ENCODE results near the gene SLC12A7. TPM values are rescaled to one million over a fixed set of nuclear protein-coding genes. Genes with fewer than 3 reads are reported as not detected.

Gene SLC12A7
- total RNA-seq, 4 donors from 2014 or later = 4.6 to 49.8 (median 15.8) TPM

DNA sequence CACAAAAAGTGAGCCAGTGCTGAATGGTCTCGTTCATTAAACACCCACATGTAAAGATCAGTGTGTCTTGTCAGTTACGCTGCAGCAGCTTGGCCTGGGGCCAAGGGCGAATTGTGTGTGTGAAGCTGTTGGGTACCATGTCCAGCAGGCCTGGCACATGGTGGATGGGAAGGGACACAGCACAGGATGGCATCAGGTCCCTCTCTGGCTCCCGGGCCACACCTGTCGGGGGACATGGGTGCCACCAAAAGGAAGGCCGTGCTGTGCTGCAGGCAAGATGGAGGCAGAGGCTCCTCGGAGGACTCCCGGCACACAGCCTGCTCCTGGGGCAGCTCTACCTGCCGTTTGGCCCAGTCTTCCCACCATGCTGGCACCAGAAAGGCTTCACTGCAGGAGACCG lies 71.3 kb downstream of the SLC12A7 start:
- no peak for TF ChIP-seq POLR2A (IDR thresholded peaks at IDR 0.05)
- TF ChIP-seq, protein P1, sequence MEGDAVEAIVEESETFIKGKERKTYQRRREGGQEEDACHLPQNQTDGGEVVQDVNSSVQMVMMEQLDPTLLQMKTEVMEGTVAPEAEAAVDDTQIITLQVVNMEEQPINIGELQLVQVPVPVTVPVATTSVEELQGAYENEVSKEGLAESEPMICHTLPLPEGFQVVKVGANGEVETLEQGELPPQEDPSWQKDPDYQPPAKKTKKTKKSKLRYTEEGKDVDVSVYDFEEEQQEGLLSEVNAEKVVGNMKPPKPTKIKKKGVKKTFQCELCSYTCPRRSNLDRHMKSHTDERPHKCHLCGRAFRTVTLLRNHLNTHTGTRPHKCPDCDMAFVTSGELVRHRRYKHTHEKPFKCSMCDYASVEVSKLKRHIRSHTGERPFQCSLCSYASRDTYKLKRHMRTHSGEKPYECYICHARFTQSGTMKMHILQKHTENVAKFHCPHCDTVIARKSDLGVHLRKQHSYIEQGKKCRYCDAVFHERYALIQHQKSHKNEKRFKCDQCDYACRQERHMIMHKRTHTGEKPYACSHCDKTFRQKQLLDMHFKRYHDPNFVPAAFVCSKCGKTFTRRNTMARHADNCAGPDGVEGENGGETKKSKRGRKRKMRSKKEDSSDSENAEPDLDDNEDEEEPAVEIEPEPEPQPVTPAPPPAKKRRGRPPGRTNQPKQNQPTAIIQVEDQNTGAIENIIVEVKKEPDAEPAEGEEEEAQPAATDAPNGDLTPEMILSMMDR (IDR thresholded peaks at IDR 0.05) = no peak
- Histone ChIP-seq H3K4me3 (no peak overlapping the region), H3K36me3 (no peaks in the 10 kb centered on the region), H3K27me3 (no peaks in the 10 kb centered on the region), H3K27ac (no peak overlapping the region), H3K9me3 (no peaks in the 10 kb centered on the region), H3K4me1 (no peaks in the 10 kb centered on the region)
- intact Hi-C loops (cut with DNase I; ENCODE audit: low total_unique reads) = no loop called here
- DNase-seq = no peak

DNA sequence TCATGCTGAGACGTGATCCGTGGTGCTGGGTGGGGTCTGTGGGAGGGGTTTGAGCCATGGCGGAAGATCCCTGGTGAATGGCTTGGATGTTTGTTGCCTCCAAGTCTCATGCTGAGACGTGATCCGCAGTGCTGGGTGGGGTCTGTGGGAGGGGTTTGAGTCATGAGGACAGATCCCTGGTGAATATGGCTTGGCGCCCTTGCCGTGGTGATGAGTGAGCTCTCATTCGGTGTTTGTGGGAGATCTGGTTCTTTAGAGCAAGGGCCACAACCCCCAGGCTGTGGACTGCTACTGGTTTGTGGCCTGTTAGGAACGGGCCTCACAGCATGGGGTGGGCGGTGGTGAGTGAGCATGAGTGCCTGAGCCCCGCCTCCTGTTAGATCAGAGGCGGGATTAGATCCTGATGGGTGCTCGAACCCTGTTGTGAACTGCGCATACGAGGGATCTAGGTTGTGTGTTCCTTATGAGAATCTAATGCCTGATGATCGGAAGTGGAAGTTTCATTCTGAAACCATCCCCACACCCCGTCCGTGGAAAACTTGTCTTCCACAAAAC lies 72.1 kb downstream of the SLC12A7 start:
- Histone ChIP-seq H3K27ac (no peak overlapping the region), H3K4me1 (no peaks in the 10 kb centered on the region), H3K36me3 (no peaks in the 10 kb centered on the region), H3K9me3 (no peaks in the 10 kb centered on the region), H3K27me3 (no peaks in the 10 kb centered on the region), H3K4me3 (no peak overlapping the region)
- TF ChIP-seq, protein P1 (IDR thresholded peaks at IDR 0.05) = no peak
- no peak for TF ChIP-seq POLR2A (IDR thresholded peaks at IDR 0.05)
- intact Hi-C loops (cut with DNase I; ENCODE audit: low total_unique reads) = no loop called here
- no peak for DNase-seq

DNA sequence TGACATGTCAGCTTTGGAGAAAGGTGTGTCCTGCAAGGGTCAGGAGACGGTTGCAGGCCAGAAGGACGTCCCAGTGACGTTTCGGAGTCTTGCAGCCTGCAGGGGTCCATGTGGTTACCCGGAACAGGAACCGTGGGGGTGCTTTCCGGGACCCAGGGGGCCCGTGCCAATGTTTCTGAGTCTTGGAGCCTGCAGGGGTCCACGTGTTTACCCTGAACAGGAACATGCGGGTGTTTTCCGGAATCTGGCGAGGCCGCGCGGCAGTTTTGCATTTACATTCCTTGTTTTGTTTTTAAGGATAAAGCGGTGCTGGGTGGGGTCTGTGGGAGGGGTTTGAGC lies 72.7 kb downstream of the SLC12A7 start:
- TF ChIP-seq POLR2A (IDR thresholded peaks at IDR 0.05) = no peak
- TF ChIP-seq, protein P1 (IDR thresholded peaks at IDR 0.05) = no peak
- no peak for DNase-seq
- Histone ChIP-seq H3K27me3 (no peaks in the 10 kb centered on the region), H3K27ac (no peak overlapping the region), H3K9me3 (no peaks in the 10 kb centered on the region), H3K4me1 (no peaks in the 10 kb centered on the region), H3K36me3 (no peaks in the 10 kb centered on the region), H3K4me3 (no peak overlapping the region)
- intact Hi-C loops (cut with DNase I; ENCODE audit: low total_unique reads) = no loop called here

DNA sequence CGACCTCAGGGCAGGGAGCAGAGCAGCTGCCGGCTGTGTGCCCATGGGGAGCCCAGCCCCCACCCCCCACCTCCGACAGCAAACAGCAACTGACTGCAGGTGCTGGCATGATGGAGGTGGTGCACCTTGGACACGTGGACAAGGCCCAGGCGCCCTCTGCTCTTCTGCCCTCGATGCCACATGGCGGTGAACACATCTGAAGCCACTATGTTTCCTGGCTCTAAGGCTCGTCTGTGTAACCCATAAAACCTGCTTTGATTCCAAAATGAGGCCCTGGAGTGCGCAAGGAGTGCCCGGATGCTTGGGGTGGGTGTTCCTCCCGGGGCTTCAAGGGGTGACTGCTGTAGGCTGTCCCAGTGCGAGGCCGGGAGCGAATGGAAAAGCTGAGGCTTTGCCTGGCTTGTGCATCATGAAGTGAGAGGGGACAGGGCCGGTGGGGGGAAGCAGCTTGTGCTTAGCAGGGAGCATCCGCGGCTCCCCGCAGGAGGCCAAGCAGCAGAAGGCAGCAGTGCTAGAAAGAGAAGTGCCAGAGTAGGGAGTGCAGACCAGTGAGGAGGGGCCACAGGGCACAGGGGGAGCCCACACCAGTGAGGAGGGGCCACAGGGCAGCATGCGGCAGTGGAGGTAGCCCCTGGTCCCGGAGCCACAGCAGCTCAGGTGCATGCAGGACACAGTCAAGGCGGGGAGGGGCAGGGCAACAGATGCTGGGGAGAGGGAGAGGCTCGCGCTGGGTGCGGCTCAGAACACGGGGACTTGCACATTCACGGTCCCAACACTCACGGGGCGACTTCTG lies 73.2 kb downstream of the SLC12A7 start:
- Histone ChIP-seq H3K27me3 (no peaks in the 10 kb centered on the region), H3K9me3 (no peaks in the 10 kb centered on the region), H3K4me3 (no peak overlapping the region), H3K27ac (no peak overlapping the region), H3K36me3 (no peaks in the 10 kb centered on the region), H3K4me1 (no peaks in the 10 kb centered on the region)
- intact Hi-C loops (cut with DNase I; ENCODE audit: low total_unique reads) = no loop called here
- TF ChIP-seq, protein P1 (IDR thresholded peaks at IDR 0.05) = no peak
- TF ChIP-seq POLR2A (IDR thresholded peaks at IDR 0.05) = no peak
- DNase-seq = no peak

DNA sequence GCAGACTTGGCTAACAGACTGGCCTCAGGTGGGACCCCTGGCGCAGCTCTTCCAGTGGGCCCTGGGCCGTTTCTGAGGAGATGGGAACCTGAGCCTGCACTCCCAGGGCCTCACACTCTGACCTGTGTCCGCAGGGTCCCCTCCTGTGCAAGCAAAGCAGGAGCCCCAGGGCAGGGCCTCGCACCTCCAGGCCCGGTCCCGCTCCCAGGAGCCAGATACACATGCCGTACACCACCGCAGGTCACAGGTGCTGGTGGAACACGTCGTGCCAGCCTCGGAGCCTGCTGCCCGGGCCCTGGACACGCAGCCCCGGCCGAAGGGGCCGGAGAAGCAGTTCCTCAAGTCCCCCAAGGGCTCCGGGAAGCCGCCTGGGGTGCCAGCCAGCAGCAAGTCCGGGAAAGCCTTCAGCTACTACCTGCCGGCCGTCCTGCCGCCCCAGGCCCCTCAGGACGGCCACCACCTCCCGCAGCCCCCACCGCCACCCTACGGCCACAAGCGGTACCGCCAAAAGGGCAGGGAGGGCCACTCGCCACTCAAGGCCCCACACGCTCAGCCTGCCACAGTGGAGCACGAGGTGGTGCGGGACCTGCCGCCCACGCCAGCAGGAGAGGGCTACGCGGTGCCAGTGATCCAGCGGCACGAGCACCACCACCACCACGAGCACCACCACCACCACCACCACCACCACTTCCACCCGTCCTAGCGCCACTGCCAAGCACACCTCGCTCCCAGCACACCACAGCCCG lies 74.0 kb downstream of the SLC12A7 start:
- Histone ChIP-seq H3K4me3 (no peak overlapping the region), H3K27ac (no peak overlapping the region), H3K27me3 (no peaks in the 10 kb centered on the region), H3K4me1 (no peaks in the 10 kb centered on the region), H3K36me3 (no peaks in the 10 kb centered on the region), H3K9me3 (no peaks in the 10 kb centered on the region)
- TF ChIP-seq, protein P1 (IDR thresholded peaks at IDR 0.05) = no peak
- TF ChIP-seq POLR2A (IDR thresholded peaks at IDR 0.05) = no peak
- intact Hi-C loops (cut with DNase I; ENCODE audit: low total_unique reads) = no loop called here
- no peak for DNase-seq
